ENCODE data around the gene NSUN6. TPM values are rescaled to one million over a fixed set of nuclear protein-coding genes. Genes with fewer than 3 reads are reported as not detected.

The NSUN6 gene
- total RNA-seq, 1 experiment from 2014 or later = 15.1 TPM

DNA sequence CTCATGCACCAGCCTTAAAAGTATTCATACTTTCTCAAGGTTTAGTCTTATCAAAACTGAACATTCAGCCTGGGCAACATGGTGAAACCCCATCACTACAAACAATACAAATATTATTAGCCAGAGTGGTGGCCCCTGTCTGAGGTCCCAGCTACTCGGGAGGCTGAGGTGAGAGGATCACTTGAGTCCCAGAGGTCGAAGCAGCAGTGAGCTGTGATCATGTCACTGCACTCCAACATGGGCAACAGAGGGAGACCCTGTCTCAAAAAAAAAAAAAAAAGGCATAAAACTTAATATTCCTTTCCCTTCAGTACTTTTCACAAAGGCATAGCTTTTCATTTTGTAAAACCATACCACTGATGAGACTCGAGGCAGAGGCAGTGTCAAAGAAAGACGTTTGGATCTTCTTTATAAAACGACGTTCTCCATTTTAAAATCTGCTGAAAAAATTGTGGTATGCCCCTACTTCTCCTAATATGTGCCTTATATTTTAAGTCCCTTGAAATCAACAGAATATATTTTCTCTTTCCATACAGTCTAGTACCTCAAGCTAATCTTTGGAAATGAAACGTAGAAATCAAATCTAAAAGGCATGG is 1.9 kb downstream of the NSUN6 start (continued):
- no peak for TF ChIP-seq ZNF138 (CRISPR knock-in tag; conservative IDR thresholded peaks at IDR 0.05)
- TF ChIP-seq, protein P1, sequence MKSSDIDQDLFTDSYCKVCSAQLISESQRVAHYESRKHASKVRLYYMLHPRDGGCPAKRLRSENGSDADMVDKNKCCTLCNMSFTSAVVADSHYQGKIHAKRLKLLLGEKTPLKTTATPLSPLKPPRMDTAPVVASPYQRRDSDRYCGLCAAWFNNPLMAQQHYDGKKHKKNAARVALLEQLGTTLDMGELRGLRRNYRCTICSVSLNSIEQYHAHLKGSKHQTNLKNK (CRISPR knock-in tag; IDR thresholded peaks at IDR 0.05) = no peak
- TF ChIP-seq, protein P2, sequence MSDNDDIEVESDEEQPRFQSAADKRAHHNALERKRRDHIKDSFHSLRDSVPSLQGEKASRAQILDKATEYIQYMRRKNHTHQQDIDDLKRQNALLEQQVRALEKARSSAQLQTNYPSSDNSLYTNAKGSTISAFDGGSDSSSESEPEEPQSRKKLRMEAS (CRISPR knock-in tag; IDR thresholded peaks at IDR 0.05) = no peak

- Mint-ChIP-seq H3K4me1 (peaks cover 25% of the 10 kb centered on the region), H3K9me3 (no peaks in the 10 kb centered on the region), H3K36me3 (peaks cover 22% of the 10 kb centered on the region), H3K27me3 (ENCODE audit: low read depth) (no peaks in the 10 kb centered on the region), H3K4me3 (no peak overlapping the region), H3K27ac (no peak overlapping the region)
- ATAC-seq (no peak), DNase-seq (ENCODE audit: low spot score) (no peak)
- no peak for TF ChIP-seq NFYB (CRISPR knock-in tag; conservative IDR thresholded peaks at IDR 0.05; ENCODE audit: low read depth)
- TF ChIP-seq ATF6 (CRISPR knock-in tag; IDR thresholded peaks at IDR 0.05) = no peak
- TF ChIP-seq GTF2I (CRISPR knock-in tag; conservative IDR thresholded peaks at IDR 0.05) = no peak
- no peak for TF ChIP-seq NFE2L1 (CRISPR knock-in tag; IDR thresholded peaks at IDR 0.05)
- TF ChIP-seq PREB (CRISPR knock-in tag; IDR thresholded peaks at IDR 0.05; ENCODE audit: borderline replicate concordance) = no peak
- TF ChIP-seq SP1 (CRISPR knock-in tag; conservative IDR thresholded peaks at IDR 0.05) = no peak
- TF ChIP-seq NR2C2 (CRISPR knock-in tag; IDR thresholded peaks at IDR 0.05) = no peak
- TF ChIP-seq, protein P3, sequence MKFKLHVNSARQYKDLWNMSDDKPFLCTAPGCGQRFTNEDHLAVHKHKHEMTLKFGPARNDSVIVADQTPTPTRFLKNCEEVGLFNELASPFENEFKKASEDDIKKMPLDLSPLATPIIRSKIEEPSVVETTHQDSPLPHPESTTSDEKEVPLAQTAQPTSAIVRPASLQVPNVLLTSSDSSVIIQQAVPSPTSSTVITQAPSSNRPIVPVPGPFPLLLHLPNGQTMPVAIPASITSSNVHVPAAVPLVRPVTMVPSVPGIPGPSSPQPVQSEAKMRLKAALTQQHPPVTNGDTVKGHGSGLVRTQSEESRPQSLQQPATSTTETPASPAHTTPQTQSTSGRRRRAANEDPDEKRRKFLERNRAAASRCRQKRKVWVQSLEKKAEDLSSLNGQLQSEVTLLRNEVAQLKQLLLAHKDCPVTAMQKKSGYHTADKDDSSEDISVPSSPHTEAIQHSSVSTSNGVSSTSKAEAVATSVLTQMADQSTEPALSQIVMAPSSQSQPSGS (CRISPR knock-in tag; IDR thresholded peaks at IDR 0.05; ENCODE audit: borderline replicate concordance, low read depth) = no peak
- TF ChIP-seq ARID4B (CRISPR knock-in tag; IDR thresholded peaks at IDR 0.05; ENCODE audit: borderline replicate concordance) = no peak
- TF ChIP-seq, protein P4, sequence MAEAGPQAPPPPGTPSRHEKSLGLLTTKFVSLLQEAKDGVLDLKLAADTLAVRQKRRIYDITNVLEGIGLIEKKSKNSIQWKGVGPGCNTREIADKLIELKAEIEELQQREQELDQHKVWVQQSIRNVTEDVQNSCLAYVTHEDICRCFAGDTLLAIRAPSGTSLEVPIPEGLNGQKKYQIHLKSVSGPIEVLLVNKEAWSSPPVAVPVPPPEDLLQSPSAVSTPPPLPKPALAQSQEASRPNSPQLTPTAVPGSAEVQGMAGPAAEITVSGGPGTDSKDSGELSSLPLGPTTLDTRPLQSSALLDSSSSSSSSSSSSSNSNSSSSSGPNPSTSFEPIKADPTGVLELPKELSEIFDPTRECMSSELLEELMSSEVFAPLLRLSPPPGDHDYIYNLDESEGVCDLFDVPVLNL (CRISPR knock-in tag; IDR thresholded peaks at IDR 0.05; ENCODE audit: borderline replicate concordance, low read depth) = no peak
- TF ChIP-seq USF2 (CRISPR knock-in tag; IDR thresholded peaks at IDR 0.05) = no peak
- ChIA-PET CTCF (no interaction called here), POLR2A (no interaction called here)
Measured at GRCh38 chr10:18647945-18648344, 3.4 kb downstream of the NSUN6 start.

Measured in WTC11 (cell line).